RPMI7951 (cell line): Measurements from ENCODE around the gene FGD3. TPM values are rescaled to one million over a fixed set of nuclear protein-coding genes. Genes with fewer than 3 reads are reported as not detected.
"Not testable (repeated sequence)": the region's sequence is repeated elsewhere in the genome, so short reads cannot be mapped to it uniquely, and the experiment has no call there.

Source experiments
- DNase-seq: peaks from one replicate; pipeline ENCODE4 v3.0.0-alpha.2; 2012; ENCODE audit warnings: low read depth
- total RNA-seq: library from RNA; depleted of rRNA; stranded (reverse); fragments of >200 nt; shearing (Covaris generic); gene quantifications from 2 replicates; pipeline ENCODE4 v1.2.3, GENCODE V29; 2014

The FGD3 gene
- total RNA-seq, 1 experiment from 2014 or later: not detected

- DNase-seq: no peak
Measured at GRCh38 chr9:93005876-93006275, 58.6 kb downstream of the FGD3 start.

GRCh38 chr9:93007529-93008058 lies 60.3 kb downstream of the FGD3 start:
- DNase-seq: no peak

GRCh38 chr9:93008457-93008856 lies 61.1 kb downstream of the FGD3 start:
- no peak for DNase-seq

- DNase-seq: no peak
Measured at GRCh38 chr9:93009337-93010015, 62.2 kb downstream of the FGD3 start.

- no peak for DNase-seq
Measured at GRCh38 chr9:93010056-93010455, 62.7 kb downstream of the FGD3 start.

- DNase-seq: no peak
Measured at GRCh38 chr9:93010704-93011103, 63.4 kb downstream of the FGD3 start.

- no peak for DNase-seq
Measured at GRCh38 chr9:93011114-93011513, 63.8 kb downstream of the FGD3 start.

GRCh38 chr9:93012963-93013855 lies 65.9 kb downstream of the FGD3 start:
- no peak for DNase-seq

GRCh38 chr9:93013856-93014582 lies 66.7 kb downstream of the FGD3 start:
- DNase-seq: no peak

GRCh38 chr9:93015190-93015589 lies 67.9 kb downstream of the FGD3 start:
- not testable (repeated sequence) for DNase-seq

- no peak for DNase-seq
Measured at GRCh38 chr9:93017621-93018020, 70.3 kb downstream of the FGD3 start.

- no peak for DNase-seq
Measured at GRCh38 chr9:93020151-93020550, 72.8 kb downstream of the FGD3 start.

GRCh38 chr9:93020771-93021670 lies 73.7 kb downstream of the FGD3 start:
- no peak for DNase-seq

GRCh38 chr9:93022066-93022465 lies 74.7 kb downstream of the FGD3 start:
- DNase-seq: no peak

GRCh38 chr9:93022721-93023520 lies 75.6 kb downstream of the FGD3 start:
- DNase-seq: no peak

- DNase-seq: no peak
Measured at GRCh38 chr9:93023521-93023815, 76.1 kb downstream of the FGD3 start.

- no peak for DNase-seq
Measured at GRCh38 chr9:93024646-93024910, 77.3 kb downstream of the FGD3 start.

- no peak for DNase-seq
Measured at GRCh38 chr9:93024986-93025630, 77.8 kb downstream of the FGD3 start.

- DNase-seq: no peak
Measured at GRCh38 chr9:93025736-93026135, 78.4 kb downstream of the FGD3 start.

GRCh38 chr9:93026640-93027039 lies 79.3 kb downstream of the FGD3 start:
- no peak for DNase-seq
